GM23248 (cell line): ENCODE measurements around the gene TMC5. TPM values are rescaled to one million over a fixed set of nuclear protein-coding genes. Genes with fewer than 3 reads are reported as not detected.
"Not testable (repeated sequence)": the region's sequence is repeated elsewhere in the genome, so short reads cannot be mapped to it uniquely, and the experiment has no call there.

Experiments used
- DNase-seq: peaks from one replicate; pipeline ENCODE4 v3.0.0-alpha.2; 2015
- H2AFZ ChIP-seq: fragments of 200-600 bp; sonication (generic); 2 replicates; pipeline ENCODE4 v1.6.1; 2016; ENCODE audit warnings: antibody characterized with exemption
- H3F3A ChIP-seq: fragments of 200-600 bp; sonication (generic); 2 replicates; pipeline ENCODE4 v1.6.1; 2016; ENCODE audit warnings: mild to moderate bottlenecking, antibody characterized with exemption, mixed run types; ENCODE audit not compliant: insufficient read depth
- H3K27ac ChIP-seq: fragments of 200-600 bp; sonication (generic); 2 replicates; pipeline ENCODE4 v1.5.1; 2016; ENCODE audit warnings: mild to moderate bottlenecking
- H3K27me3 ChIP-seq: fragments of 200-600 bp; sonication (generic); replicated peaks from 2 replicates; pipeline ENCODE4 v1.6.1; 2016; ENCODE audit warnings: mild to moderate bottlenecking; ENCODE audit not compliant: insufficient read depth
- H3K36me3 ChIP-seq: fragments of 200-600 bp; sonication (generic); 2 replicates; pipeline ENCODE4 v1.6.1; 2016; ENCODE audit warnings: low read depth, mild to moderate bottlenecking
- H3K4me1 ChIP-seq: fragments of 200-600 bp; sonication (generic); 2 replicates; pipeline ENCODE4 v1.6.1; 2016; ENCODE audit warnings: mild to moderate bottlenecking; ENCODE audit not compliant: insufficient read depth
- H3K4me2 ChIP-seq: fragments of 200-600 bp; sonication (generic); one replicate; pipeline ENCODE4 v1.6.1; 2016; ENCODE audit warnings: mild to moderate bottlenecking; ENCODE audit not compliant: unreplicated experiment
- H3K4me3 ChIP-seq: fragments of 200-600 bp; sonication (generic); 2 replicates; pipeline ENCODE4 v1.5.1; 2016; ENCODE audit warnings: mild to moderate bottlenecking
- H3K79me2 ChIP-seq: fragments of 200-600 bp; sonication (generic); 2 replicates; pipeline ENCODE4 v1.6.1; 2016; ENCODE audit warnings: mild to moderate bottlenecking; ENCODE audit not compliant: insufficient read depth
- H3K9ac ChIP-seq: fragments of 200-600 bp; sonication (generic); 2 replicates; pipeline ENCODE4 v1.6.1; 2016; ENCODE audit warnings: mild to moderate bottlenecking
- H3K9me2 ChIP-seq: fragments of 200-600 bp; sonication (generic); 2 replicates; pipeline ENCODE4 v1.6.1; 2016; ENCODE audit warnings: mixed run types, mild to moderate bottlenecking, moderate library complexity; ENCODE audit not compliant: insufficient read depth
- H3K9me3 ChIP-seq: fragments of 200-600 bp; sonication (generic); one replicate; pipeline ENCODE4 v1.6.1; 2017; ENCODE audit warnings: low read depth
- H4K20me1 ChIP-seq: fragments of 200-600 bp; sonication (generic); 2 replicates; pipeline ENCODE4 v1.6.0; 2016; ENCODE audit not compliant: insufficient read depth
- EZH2 ChIP-seq: fragments of 200-600 bp; sonication (generic); IDR thresholded peaks from 2 replicates; pipeline ENCODE4 v1.6.1; 2018; ENCODE audit warnings: antibody characterized with exemption, mild to moderate bottlenecking; ENCODE audit not compliant: insufficient read depth, poor library complexity, severe bottlenecking
- EZH2phosphoT487 ChIP-seq: fragments of 200-600 bp; sonication (generic); IDR thresholded peaks from 2 replicates; pipeline ENCODE4 v1.6.1; 2018; ENCODE audit warnings: antibody characterized with exemption, moderate library complexity, mild to moderate bottlenecking, low read depth; ENCODE audit not compliant: insufficient read depth
- WGBS, 2 experiments: methylation state at CpG; one replicate each; pipeline ENCODE4 v1.1.6; 2015 to 2017; ENCODE audit warnings: low lambda C conversion rate in 2 of 2, low coverage in 1 of 2; ENCODE audit errors: missing lambda C conversion rate in 2 of 2; 5-methylcytosine and 5-hydroxymethylcytosine counted together
- in situ Hi-C: fragments of 300-500 bp; cut with MboI; formaldehyde crosslinking; loops from 2 replicates; pipeline ENCODE4 v1.15.0; 2020
- polyA plus RNA-seq: library from polyadenylated mRNA; unstranded; fragments of >200 nt; fragmentation: Nextera tagmentation; extraction: Ambion mirVana; gene quantifications from 2 replicates; pipeline ENCODE4 v1.2.1, GENCODE V29; 2016
- total RNA-seq: library from RNA; depleted of rRNA; stranded (reverse); fragments of >200 nt; shearing (Covaris generic); gene quantifications from 2 replicates; pipeline ENCODE4 v1.2.3, GENCODE V29; 2014; rRNA removed

The TMC5 gene
- total and polyA plus RNA-seq, 2 experiments from 2014 or later, result not detected

- DNase-seq, result no peak
- WGBS, 2 experiments, result 94 to 95% methylated on average over 6 of the region's 6 CpGs
- Histone ChIP-seq H3K4me1 (no peaks in the 10 kb centered on the region), H3K9me2 (no peaks in the 10 kb centered on the region), H3K4me2 (no peak overlapping the region), H3K79me2 (no peaks in the 10 kb centered on the region), H4K20me1 (no peaks in the 10 kb centered on the region), H2AFZ (no peak overlapping the region), H3K27me3 (no peaks in the 10 kb centered on the region), H3K9me3 (no peaks in the 10 kb centered on the region), H3F3A (no peaks in the 10 kb centered on the region), H3K9ac (no peak overlapping the region), H3K27ac (no peak overlapping the region), H3K36me3 (peaks cover 55% of the 10 kb centered on the region; the same call in 1 of the 2 replicates), H3K4me3 (no peak overlapping the region)
- in situ Hi-C loops, result loop anchor here (25.0 kb wide), 1 partner anchor 728 kb away; the partner anchor contains the start of gene ARL6IP1
- TF ChIP-seq EZH2phosphoT487, result no peak
- no peak for TF ChIP-seq EZH2
These were observed 122.7 kb downstream of the TMC5 start for GRCh38 chr16:19540241-19540970.

- no peaks in the 10 kb centered on the region for H4K20me1 ChIP-seq
- H2AFZ ChIP-seq, result no peak overlapping the region
- no peak for DNase-seq
- H3K36me3 ChIP-seq, result peaks cover 48% of the 10 kb centered on the region
- no peaks in the 10 kb centered on the region for H3K79me2 ChIP-seq
- H3F3A ChIP-seq, result no peaks in the 10 kb centered on the region
- no peak overlapping the region for H3K9ac ChIP-seq
- in situ Hi-C loops, result loop anchor here (25.0 kb wide), 1 partner anchor 730 kb away; the partner anchor contains the start of gene ARL6IP1
- H3K4me3 ChIP-seq, result no peak overlapping the region
- H3K9me3 ChIP-seq, result no peaks in the 10 kb centered on the region
- no peak overlapping the region for H3K4me2 ChIP-seq
- no peaks in the 10 kb centered on the region for H3K4me1 ChIP-seq
- TF ChIP-seq EZH2, result no peak
- TF ChIP-seq EZH2phosphoT487, result no peak
- no peaks in the 10 kb centered on the region for H3K9me2 ChIP-seq
- no peaks in the 10 kb centered on the region for H3K27me3 ChIP-seq
- WGBS, 2 experiments, result 87 to 93% methylated on average over 3 of the region's 3 CpGs
- no peak overlapping the region for H3K27ac ChIP-seq
These were observed 124.6 kb downstream of the TMC5 start for GRCh38 chr16:19542138-19542821.

- H3K4me1 ChIP-seq, H3K4me3 ChIP-seq, H3K79me2 ChIP-seq, H3K4me2 ChIP-seq, H3K27me3 ChIP-seq, H2AFZ ChIP-seq, H4K20me1 ChIP-seq, H3K9ac ChIP-seq, DNase-seq, H3K27ac ChIP-seq, H3K9me2 ChIP-seq, H3K9me3 ChIP-seq, H3F3A ChIP-seq: not testable (repeated sequence)
- peaks cover 56% of the 10 kb centered on the region for H3K36me3 ChIP-seq
- WGBS, 2 experiments, result 97 to 99% methylated on average over 10 of the region's 10 CpGs
- in situ Hi-C loops, result loop anchor here (25.0 kb wide), 1 partner anchor 731 kb away; the partner anchor contains the start of gene ARL6IP1
These were observed 125.8 kb downstream of the TMC5 start for GRCh38 chr16:19543278-19543996.

- Histone ChIP-seq H4K20me1 (no peaks in the 10 kb centered on the region), H3K4me3 (no peak overlapping the region), H3K9me3 (no peaks in the 10 kb centered on the region), H3K27ac (no peak overlapping the region), H3K79me2 (no peaks in the 10 kb centered on the region), H3K27me3 (no peaks in the 10 kb centered on the region), H3K36me3 (peaks cover 48% of the 10 kb centered on the region), H3K9ac (no peak overlapping the region), H3K9me2 (no peaks in the 10 kb centered on the region), H3F3A (no peaks in the 10 kb centered on the region), H2AFZ (no peak overlapping the region), H3K4me1 (no peaks in the 10 kb centered on the region), H3K4me2 (no peak overlapping the region)
- no peak for DNase-seq
- no peak for TF ChIP-seq EZH2phosphoT487
- no peak for TF ChIP-seq EZH2
- WGBS, 2 experiments, result 97 to 98% methylated on average over 3 of the region's 3 CpGs
- in situ Hi-C loops, result loop anchor here (25.0 kb wide), 1 partner anchor 736 kb away; the partner anchor contains the start of gene ARL6IP1
These were observed 130.5 kb downstream of the TMC5 start for GRCh38 chr16:19548144-19548543.

Other genes starting within 250 kb of the TMC5 start
- not detected in 2 replicates for gene SYT17, start 249.6 kb upstream of the TMC5 start, total RNA-seq
- not detected in 2 replicates for gene SYT17, start 249.6 kb upstream of the TMC5 start, polyA plus RNA-seq
- not detected in 2 replicates for gene CLEC19A, start 132.2 kb upstream of the TMC5 start, total RNA-seq
- not detected in 2 replicates for gene CLEC19A, start 132.2 kb upstream of the TMC5 start, polyA plus RNA-seq
- gene GDE1, start 104.2 kb downstream of the TMC5 start, total RNA-seq, result 77.1 and 85.0 TPM in 2 replicates
- gene GDE1, start 104.2 kb downstream of the TMC5 start, polyA plus RNA-seq, result 55.1 and 58.2 TPM in 2 replicates
- gene CCP110, start 106.1 kb downstream of the TMC5 start, total RNA-seq, result 6.8 and 8.5 TPM in 2 replicates
- gene CCP110, start 106.1 kb downstream of the TMC5 start, polyA plus RNA-seq, result 7.4 and 9.0 TPM in 2 replicates
- gene VPS35L, start 137.8 kb downstream of the TMC5 start, total RNA-seq, result 19.9 and 28.6 TPM in 2 replicates
- 58.2 and 58.8 TPM in 2 replicates for gene VPS35L, start 137.8 kb downstream of the TMC5 start, polyA plus RNA-seq